Neural cell (in vitro differentiated cells): ENCODE results near the gene XPNPEP2. TPM values are rescaled to one million over a fixed set of nuclear protein-coding genes. Genes with fewer than 3 reads are reported as not detected.

ENCODE experiments used
- H2AFZ ChIP-seq: fragments of 200-600, 300-800 bp; sonication (generic), shearing (Covaris generic); 2 replicates; pipeline ENCODE4 v1.6.0; 2014; ENCODE audit warnings: low read depth, mild to moderate bottlenecking, antibody characterized with exemption, low read length, moderate library complexity
- H3F3A ChIP-seq: fragments of 200-600 bp; shearing (Covaris generic); 2 replicates; pipeline ENCODE4 v1.6.1; 2016; ENCODE audit warnings: mild to moderate bottlenecking, moderate library complexity, mixed read lengths, antibody characterized with exemption, low read length; ENCODE audit not compliant: insufficient read depth, poor library complexity, severe bottlenecking
- H3K27ac ChIP-seq: fragments of 200-600, 300-800 bp; sonication (generic), shearing (Covaris generic); 2 replicates; pipeline ENCODE4 v1.5.1; 2014; ENCODE audit warnings: mild to moderate bottlenecking, low read length, moderate library complexity
- H3K27me3 ChIP-seq: fragments of 300-800, 200-600 bp; sonication (generic), shearing (Covaris generic); 2 replicates; pipeline ENCODE4 v1.6.0; 2014; ENCODE audit warnings: mild to moderate bottlenecking, low read depth, low read length, moderate library complexity; ENCODE audit not compliant: insufficient read depth
- H3K36me3 ChIP-seq: fragments of 300-800, 200-600 bp; sonication (generic), shearing (Covaris generic); 2 replicates; pipeline ENCODE4 v1.5.1; 2014; ENCODE audit warnings: mild to moderate bottlenecking, antibody characterized with exemption, low read length, moderate library complexity; ENCODE audit not compliant: insufficient read depth
- H3K4me2 ChIP-seq: fragments of 300-800, 200-600 bp; sonication (generic), shearing (Covaris generic); 2 replicates; pipeline ENCODE4 v1.6.0; 2014; ENCODE audit warnings: mild to moderate bottlenecking, low read length
- H3K4me3 ChIP-seq: fragments of 300-800, 200-600 bp; sonication (generic), shearing (Covaris generic); 2 replicates; pipeline ENCODE4 v1.5.1; 2014; ENCODE audit warnings: mild to moderate bottlenecking, low read length, moderate library complexity
- H3K79me2 ChIP-seq: fragments of 200-600 bp; shearing (Covaris generic); replicated peaks from 2 replicates; pipeline ENCODE4 v1.6.0; 2014; ENCODE audit warnings: mild to moderate bottlenecking, low read length, moderate library complexity; ENCODE audit not compliant: insufficient read depth
- H3K9ac ChIP-seq: fragments of 300-800, 200-600 bp; sonication (generic), shearing (Covaris generic); 2 replicates; pipeline ENCODE4 v1.6.1; 2016; ENCODE audit warnings: mild to moderate bottlenecking, low read length, mixed read lengths
- H3K9me2 ChIP-seq: fragments of 200-600 bp; shearing (Covaris generic); 2 replicates; pipeline ENCODE4 v1.6.1; 2016; ENCODE audit warnings: mild to moderate bottlenecking, low read length, mixed read lengths; ENCODE audit not compliant: insufficient read depth
- H3K9me3 ChIP-seq: fragments of 200-600, 300-800 bp; sonication (generic), shearing (Covaris generic); 2 replicates; pipeline ENCODE4 v1.6.1; 2016; ENCODE audit warnings: mild to moderate bottlenecking, mixed run types, low read length, moderate library complexity, mixed read lengths
- H4K20me1 ChIP-seq: fragments of 200-600 bp; shearing (Covaris generic); 2 replicates; pipeline ENCODE4 v1.6.1; 2016; ENCODE audit warnings: mild to moderate bottlenecking, mixed run types; ENCODE audit not compliant: insufficient read depth
- CTCF ChIP-seq: fragments of 450-650 bp; IDR thresholded peaks from 2 replicates; pipeline ENCODE4 v1.5.1; 2014; ENCODE audit warnings: antibody characterized with exemption, mild to moderate bottlenecking, moderate library complexity; ENCODE audit not compliant: poor library complexity, severe bottlenecking
- EP300 ChIP-seq: fragments of 450-650 bp; conservative IDR thresholded peaks from 2 replicates; pipeline ENCODE4 v1.6.1; 2014; ENCODE audit warnings: antibody characterized with exemption, mild to moderate bottlenecking, moderate library complexity; ENCODE audit not compliant: poor library complexity, severe bottlenecking
- EZH2 ChIP-seq: fragments of 200-600, 300-800 bp; shearing (Covaris generic), sonication (generic); IDR thresholded peaks from 2 replicates; pipeline ENCODE4 v1.6.1; 2014; ENCODE audit warnings: antibody characterized with exemption, low read length, borderline replicate concordance, mild to moderate bottlenecking; ENCODE audit not compliant: insufficient read depth, poor library complexity, severe bottlenecking
- MXI1 ChIP-seq: fragments of 450-650 bp; conservative IDR thresholded peaks from 2 replicates; pipeline ENCODE4 v1.6.1; 2014; ENCODE audit warnings: antibody characterized with exemption, mild to moderate bottlenecking; ENCODE audit not compliant: poor library complexity, severe bottlenecking
- POLR2AphosphoS5 ChIP-seq: IDR thresholded peaks from 2 replicates; pipeline ENCODE4 v1.6.1; 2012
- RAD21 ChIP-seq: fragments of 450-650 bp; conservative IDR thresholded peaks from 2 replicates; pipeline ENCODE4 v1.6.1; 2014; ENCODE audit warnings: antibody characterized with exemption, mild to moderate bottlenecking, moderate library complexity
- REST ChIP-seq: IDR thresholded peaks from 2 replicates; pipeline ENCODE4 v1.6.1; 2012; ENCODE audit warnings: borderline replicate concordance
- SMC3 ChIP-seq: fragments of 450-650 bp; conservative IDR thresholded peaks from 2 replicates; pipeline ENCODE4 v1.6.1; 2014; ENCODE audit warnings: antibody characterized with exemption, mild to moderate bottlenecking, moderate library complexity; ENCODE audit not compliant: poor library complexity
- TAF1 ChIP-seq: IDR thresholded peaks from 2 replicates; pipeline ENCODE4 v1.6.1; 2012; ENCODE audit warnings: low read depth
- polyA plus RNA-seq: library from polyadenylated mRNA; depleted of rRNA; stranded (reverse); fragments of >200 nt; gene quantifications from 2 replicates; pipeline ENCODE4 v1.2.3, GENCODE V29; 2014

The XPNPEP2 gene
- polyA plus RNA-seq, 1 donor from 2014 or later: not detected

- no peak for TF ChIP-seq CTCF
- TF ChIP-seq REST: no peak
- TF ChIP-seq MXI1: no peak
- TF ChIP-seq SMC3: no peak
- H3K4me2 ChIP-seq: no peak overlapping the region
- no peaks in the 10 kb centered on the region for H3K9me3 ChIP-seq
- no peaks in the 10 kb centered on the region for H3K36me3 ChIP-seq
- no peak overlapping the region for H3K4me3 ChIP-seq
- H2AFZ ChIP-seq: no peak overlapping the region
- no peak overlapping the region for H3K9ac ChIP-seq
- H3K27ac ChIP-seq: no peak overlapping the region
- no peaks in the 10 kb centered on the region for H3K9me2 ChIP-seq
- H3K79me2 ChIP-seq: no peaks in the 10 kb centered on the region
- H4K20me1 ChIP-seq: no peaks in the 10 kb centered on the region
- H3F3A ChIP-seq: no peaks in the 10 kb centered on the region
- no peaks in the 10 kb centered on the region for H3K27me3 ChIP-seq
These were observed 41.5 kb upstream of the XPNPEP2 start for GRCh38 chrX:129697204-129697829.

- TF ChIP-seq EP300 (no peak), CTCF (no peak), TAF1 (no peak), RAD21 (no peak), POLR2AphosphoS5 (no peak), MXI1 (no peak), EZH2 (no peak), SMC3 (no peak), REST (no peak)
- Histone ChIP-seq H2AFZ (no peak overlapping the region), H3K27me3 (no peaks in the 10 kb centered on the region)
These were observed 40.6 kb upstream of the XPNPEP2 start for GRCh38 chrX:129698150-129698549.

More at GRCh38 chrX:129698150-129698549, 40.6 kb upstream of the XPNPEP2 start:
- Histone ChIP-seq H3K4me2 (no peak overlapping the region), H3K9me3 (no peaks in the 10 kb centered on the region), H3K4me3 (no peak overlapping the region), H4K20me1 (no peaks in the 10 kb centered on the region), H3K9me2 (no peaks in the 10 kb centered on the region), H3K79me2 (no peaks in the 10 kb centered on the region), H3K9ac (no peak overlapping the region), H3K27ac (no peak overlapping the region), H3F3A (no peaks in the 10 kb centered on the region), H3K36me3 (no peaks in the 10 kb centered on the region)
